IgD-negative memory B cell (primary cell): ENCODE data around the gene GTF3C1. TPM values are rescaled to one million over a fixed set of nuclear protein-coding genes. Genes with fewer than 3 reads are reported as not detected.

Source experiments
- H3K27ac Mint-ChIP-seq, 3 donors: one replicate each; pipeline ENCODE4 v1.8.0; 2020 to 2022; ENCODE audit warnings: mild to moderate bottlenecking in 3 of 3, mixed read lengths in 3 of 3, moderate library complexity in 1 of 3
- H3K27me3 Mint-ChIP-seq: one replicate; pipeline ENCODE4 v1.8.0; 2021; ENCODE audit warnings: mixed read lengths
- H3K36me3 Mint-ChIP-seq: one replicate; pipeline ENCODE4 v1.8.0; 2020; ENCODE audit warnings: mild to moderate bottlenecking, mixed read lengths
- H3K4me1 Mint-ChIP-seq, 3 donors: one replicate each; pipeline ENCODE4 v1.8.0; 2020 to 2022; ENCODE audit warnings: mixed read lengths in 3 of 3, mild to moderate bottlenecking in 1 of 3
- H3K4me3 Mint-ChIP-seq, 4 donors: one replicate each; pipeline ENCODE4 v1.8.0; 2020 to 2022; ENCODE audit warnings: mild to moderate bottlenecking in 4 of 4, mixed read lengths in 4 of 4, moderate library complexity in 3 of 4
- H3K9me3 Mint-ChIP-seq, 3 donors: one replicate each; pipeline ENCODE4 v1.8.0; 2020 to 2021; ENCODE audit warnings: mixed read lengths in 3 of 3, mild to moderate bottlenecking in 1 of 3
- polyA plus RNA-seq: library from polyadenylated mRNA; unstranded; fragments of 300-500 nt; fragmentation: Illumina TruSeq; gene quantifications from one replicate; pipeline ENCODE4 v1.2.3, GENCODE V29; 2021

The GTF3C1 gene
- polyA plus RNA-seq, 1 donor from 2014 or later = 22.1 TPM

- Mint-ChIP-seq H3K36me3 (peaks cover 16% of the 10 kb centered on the region), H3K9me3 (peaks cover 0 to 5% (median 4%) of the 10 kb centered on the region in 3 donors), H3K27ac (no peak overlapping the region), H3K4me1 (peaks cover 0 to 14% (median 11%) of the 10 kb centered on the region in 3 donors), H3K4me3 (no peak overlapping the region), H3K27me3 (no peaks in the 10 kb centered on the region)
Observed at GRCh38 chr16:27543801-27544200, 5.9 kb downstream of the GTF3C1 start.

GRCh38 chr16:27539636-27540035 lies 10.1 kb downstream of the GTF3C1 start:
- H3K27ac Mint-ChIP-seq = peak overlapping the region in 1 of 3 donors; percentile 78
- peaks cover 21% of the 10 kb centered on the region for H3K36me3 Mint-ChIP-seq
- H3K4me3 Mint-ChIP-seq = no peak overlapping the region
- no peaks in the 10 kb centered on the region for H3K27me3 Mint-ChIP-seq
- peaks cover 0 to 1% (median 0%) of the 10 kb centered on the region in 3 donors for H3K4me1 Mint-ChIP-seq
- peaks cover 0 to 5% (median 4%) of the 10 kb centered on the region in 3 donors for H3K9me3 Mint-ChIP-seq

- no peaks in the 10 kb centered on the region for H3K27me3 Mint-ChIP-seq
- no peak overlapping the region for H3K27ac Mint-ChIP-seq
- H3K4me3 Mint-ChIP-seq = no peak overlapping the region
- peaks cover 0 to 5% (median 4%) of the 10 kb centered on the region in 3 donors for H3K9me3 Mint-ChIP-seq
- H3K36me3 Mint-ChIP-seq = peaks cover 18% of the 10 kb centered on the region
- peaks cover 0 to 1% (median 0%) of the 10 kb centered on the region in 3 donors for H3K4me1 Mint-ChIP-seq
Observed at GRCh38 chr16:27539120-27539519, 10.6 kb downstream of the GTF3C1 start.

GRCh38 chr16:27538528-27538927 lies 11.2 kb downstream of the GTF3C1 start:
- peaks cover 18% of the 10 kb centered on the region for H3K36me3 Mint-ChIP-seq
- H3K4me3 Mint-ChIP-seq = no peak overlapping the region
- H3K9me3 Mint-ChIP-seq = peaks cover 0 to 5% (median 4%) of the 10 kb centered on the region in 3 donors
- no peaks in the 10 kb centered on the region for H3K27me3 Mint-ChIP-seq
- no peak overlapping the region for H3K27ac Mint-ChIP-seq
- peaks cover 0 to 1% (median 0%) of the 10 kb centered on the region in 3 donors for H3K4me1 Mint-ChIP-seq

GRCh38 chr16:27534256-27534655 lies 15.5 kb downstream of the GTF3C1 start:
- H3K27ac Mint-ChIP-seq = peak overlapping the region in 1 of 3 donors; percentile 18
- H3K27me3 Mint-ChIP-seq = no peaks in the 10 kb centered on the region
- no peaks in the 10 kb centered on the region for H3K4me1 Mint-ChIP-seq
- no peak overlapping the region for H3K4me3 Mint-ChIP-seq
- H3K9me3 Mint-ChIP-seq = no peaks in the 10 kb centered on the region
- H3K36me3 Mint-ChIP-seq = peaks cover 21% of the 10 kb centered on the region

- Mint-ChIP-seq H3K36me3 (peaks cover 16% of the 10 kb centered on the region), H3K9me3 (no peaks in the 10 kb centered on the region), H3K4me3 (no peak overlapping the region), H3K4me1 (no peaks in the 10 kb centered on the region), H3K27me3 (no peaks in the 10 kb centered on the region), H3K27ac (no peak overlapping the region)
Observed at GRCh38 chr16:27531826-27532800, 17.6 kb downstream of the GTF3C1 start.

GRCh38 chr16:27531186-27531585 lies 18.5 kb downstream of the GTF3C1 start:
- H3K4me1 Mint-ChIP-seq = no peaks in the 10 kb centered on the region
- no peak overlapping the region for H3K27ac Mint-ChIP-seq
- no peaks in the 10 kb centered on the region for H3K9me3 Mint-ChIP-seq
- no peaks in the 10 kb centered on the region for H3K27me3 Mint-ChIP-seq
- no peak overlapping the region for H3K4me3 Mint-ChIP-seq
- peaks cover 16% of the 10 kb centered on the region for H3K36me3 Mint-ChIP-seq

GRCh38 chr16:27529962-27530361 lies 19.8 kb downstream of the GTF3C1 start:
- Mint-ChIP-seq H3K9me3 (no peaks in the 10 kb centered on the region), H3K36me3 (peaks cover 19% of the 10 kb centered on the region), H3K27me3 (no peaks in the 10 kb centered on the region), H3K4me1 (no peaks in the 10 kb centered on the region), H3K27ac (no peak overlapping the region), H3K4me3 (no peak overlapping the region)

GRCh38 chr16:27528294-27528693 lies 21.4 kb downstream of the GTF3C1 start:
- Mint-ChIP-seq H3K27ac (no peak overlapping the region), H3K27me3 (no peaks in the 10 kb centered on the region), H3K4me1 (no peaks in the 10 kb centered on the region), H3K4me3 (no peak overlapping the region), H3K36me3 (peaks cover 19% of the 10 kb centered on the region), H3K9me3 (no peaks in the 10 kb centered on the region)

GRCh38 chr16:27526180-27526579 lies 23.5 kb downstream of the GTF3C1 start:
- H3K4me3 Mint-ChIP-seq = no peak overlapping the region
- no peaks in the 10 kb centered on the region for H3K9me3 Mint-ChIP-seq
- no peaks in the 10 kb centered on the region for H3K27me3 Mint-ChIP-seq
- H3K4me1 Mint-ChIP-seq = no peaks in the 10 kb centered on the region
- H3K27ac Mint-ChIP-seq = no peak overlapping the region
- peaks cover 14% of the 10 kb centered on the region for H3K36me3 Mint-ChIP-seq

GRCh38 chr16:27522173-27522707 lies 27.5 kb downstream of the GTF3C1 start:
- H3K4me1 Mint-ChIP-seq = peaks cover 0 to 3% (median 0%) of the 10 kb centered on the region in 3 donors

GRCh38 chr16:27520982-27521673 lies 28.6 kb downstream of the GTF3C1 start:
- Mint-ChIP-seq H3K9me3 (no peaks in the 10 kb centered on the region), H3K27ac (no peak overlapping the region), H3K36me3 (peaks cover 16% of the 10 kb centered on the region), H3K27me3 (no peaks in the 10 kb centered on the region), H3K4me3 (no peak overlapping the region), H3K4me1 (peaks cover 0 to 3% (median 0%) of the 10 kb centered on the region in 3 donors)

More at GRCh38 chr16:27522173-27522707, 27.5 kb downstream of the GTF3C1 start:
- H3K36me3 Mint-ChIP-seq = peaks cover 15% of the 10 kb centered on the region
- peak overlapping the region in 1 of 3 donors; percentile 20 for H3K27ac Mint-ChIP-seq
- no peaks in the 10 kb centered on the region for H3K27me3 Mint-ChIP-seq
- H3K9me3 Mint-ChIP-seq = no peaks in the 10 kb centered on the region
- H3K4me3 Mint-ChIP-seq = no peak overlapping the region

GRCh38 chr16:27518226-27518625 lies 31.5 kb downstream of the GTF3C1 start:
- Mint-ChIP-seq H3K36me3 (peaks cover 11% of the 10 kb centered on the region), H3K4me3 (no peak overlapping the region), H3K9me3 (no peaks in the 10 kb centered on the region), H3K27ac (no peak overlapping the region), H3K4me1 (peaks cover 0 to 3% (median 0%) of the 10 kb centered on the region in 3 donors), H3K27me3 (no peaks in the 10 kb centered on the region)

GRCh38 chr16:27517664-27518063 lies 32.0 kb downstream of the GTF3C1 start:
- H3K4me1 Mint-ChIP-seq = peaks cover 0 to 3% (median 0%) of the 10 kb centered on the region in 3 donors
- peaks cover 8% of the 10 kb centered on the region for H3K36me3 Mint-ChIP-seq
- peak overlapping the region in 1 of 3 donors; percentile 37 for H3K27ac Mint-ChIP-seq

GRCh38 chr16:27516365-27516764 lies 33.3 kb downstream of the GTF3C1 start:
- Mint-ChIP-seq H3K27ac (no peak overlapping the region), H3K4me1 (peaks cover 0 to 3% (median 0%) of the 10 kb centered on the region in 3 donors), H3K27me3 (no peaks in the 10 kb centered on the region), H3K4me3 (no peak overlapping the region), H3K9me3 (no peaks in the 10 kb centered on the region), H3K36me3 (peaks cover 13% of the 10 kb centered on the region)

More at GRCh38 chr16:27517664-27518063, 32.0 kb downstream of the GTF3C1 start:
- H3K4me3 Mint-ChIP-seq = no peak overlapping the region
- H3K9me3 Mint-ChIP-seq = no peaks in the 10 kb centered on the region
- no peaks in the 10 kb centered on the region for H3K27me3 Mint-ChIP-seq
